ENCODE results near the gene SYT14.

SYT14 gene

GRCh38 chr1:210198840-210199239 is 260.8 kb downstream of the SYT14 start:
- DNase-seq (ENCODE audit: low read depth in 2 of 2, low spot score in 1 of 2), result no peak

GRCh38 chr1:210200124-210200736 is 262.2 kb downstream of the SYT14 start:
- DNase-seq (ENCODE audit: low read depth in 2 of 2, low spot score in 1 of 2), result no peak

- no peak for DNase-seq (ENCODE audit: low read depth in 2 of 2, low spot score in 1 of 2)
These were observed 263.7 kb downstream of the SYT14 start for GRCh38 chr1:210201681-210202080.

DNA sequence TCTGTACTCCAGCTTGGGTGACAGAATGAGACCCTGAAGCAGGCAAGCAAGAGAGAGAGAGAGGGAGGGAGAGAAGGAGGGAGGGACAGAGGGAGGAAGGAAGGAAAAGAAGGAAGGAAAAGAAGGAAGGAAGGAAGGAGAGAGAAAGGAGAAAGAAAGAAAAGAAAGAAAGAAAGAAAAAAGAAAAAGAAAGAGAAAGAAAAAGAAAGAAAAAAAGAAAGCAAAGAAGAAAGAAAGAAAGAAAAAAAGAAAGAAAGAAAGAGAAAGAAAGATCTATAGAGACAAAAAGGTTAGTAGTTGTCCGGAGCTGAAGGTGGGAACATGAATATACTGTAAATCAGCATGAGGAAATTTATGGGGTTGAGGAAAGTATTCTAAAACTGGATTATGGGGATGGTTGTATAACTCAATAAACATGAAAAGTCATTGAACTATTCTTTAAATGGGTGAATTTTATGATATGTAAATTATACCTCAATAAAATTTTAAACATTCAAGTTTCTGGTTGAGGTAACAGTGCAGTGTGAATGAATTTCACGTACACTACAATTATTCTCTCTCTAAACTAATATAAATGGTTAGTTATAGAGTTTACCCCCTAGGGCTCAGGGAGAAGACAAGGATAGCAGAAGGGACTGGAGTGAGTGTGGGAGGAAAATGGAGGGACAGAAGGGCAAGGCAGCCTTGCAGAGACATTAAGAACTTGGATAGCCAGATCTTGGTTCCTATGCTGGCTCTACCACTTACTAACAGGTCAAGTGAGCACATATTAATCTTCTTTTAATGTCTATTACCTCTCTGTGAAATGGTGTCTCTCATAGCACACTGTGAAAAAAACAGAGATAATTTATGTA is 269.8 kb downstream of the SYT14 start:
- DNase-seq (ENCODE audit: low read depth in 2 of 2, low spot score in 1 of 2), result no peak

DNA sequence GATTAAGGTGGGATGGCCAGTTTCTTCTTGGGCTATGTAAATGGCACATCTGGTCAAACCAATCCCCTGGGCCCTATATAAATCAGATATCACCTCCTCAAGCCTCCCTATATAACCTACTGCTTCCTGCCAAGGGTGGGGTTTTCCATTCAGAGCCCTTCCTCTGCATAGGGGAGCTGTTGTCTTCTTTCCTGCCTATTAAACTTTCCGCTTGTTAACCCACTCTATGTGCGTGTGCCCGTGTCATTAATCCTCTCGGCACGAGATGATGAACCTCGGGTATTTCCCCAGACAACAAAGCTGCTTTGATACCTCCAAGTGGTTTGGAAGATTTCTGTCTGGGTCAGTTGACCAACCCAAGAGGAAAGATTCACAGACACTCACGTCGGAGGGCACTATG is 275.3 kb downstream of the SYT14 start:
- DNase-seq (ENCODE audit: low read depth in 2 of 2, low spot score in 1 of 2), result no peak

- DNase-seq (ENCODE audit: low read depth in 2 of 2, low spot score in 1 of 2), result no peak
These were observed 276.8 kb downstream of the SYT14 start for GRCh38 chr1:210214573-210215409.

DNA sequence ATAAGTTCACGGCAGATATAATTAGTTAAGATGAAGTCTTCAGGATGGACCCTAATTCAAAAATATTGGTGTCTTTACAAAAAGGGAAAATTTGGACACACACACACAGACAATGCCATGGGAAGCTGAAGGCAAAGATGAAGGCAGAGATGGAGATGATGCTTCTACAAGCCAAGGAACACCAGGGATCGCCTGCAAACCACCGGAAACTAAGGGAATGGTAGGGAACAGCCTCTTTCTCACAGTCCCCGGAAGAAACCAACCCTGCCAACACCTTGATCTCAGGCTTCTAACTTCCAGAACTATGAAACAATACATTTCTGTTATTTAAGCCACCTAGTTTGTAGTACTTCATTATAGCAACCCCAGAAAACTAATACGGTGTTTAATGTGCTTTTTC is 279.5 kb downstream of the SYT14 start:
- DNase-seq (ENCODE audit: low read depth in 2 of 2, low spot score in 1 of 2), result no peak

DNA sequence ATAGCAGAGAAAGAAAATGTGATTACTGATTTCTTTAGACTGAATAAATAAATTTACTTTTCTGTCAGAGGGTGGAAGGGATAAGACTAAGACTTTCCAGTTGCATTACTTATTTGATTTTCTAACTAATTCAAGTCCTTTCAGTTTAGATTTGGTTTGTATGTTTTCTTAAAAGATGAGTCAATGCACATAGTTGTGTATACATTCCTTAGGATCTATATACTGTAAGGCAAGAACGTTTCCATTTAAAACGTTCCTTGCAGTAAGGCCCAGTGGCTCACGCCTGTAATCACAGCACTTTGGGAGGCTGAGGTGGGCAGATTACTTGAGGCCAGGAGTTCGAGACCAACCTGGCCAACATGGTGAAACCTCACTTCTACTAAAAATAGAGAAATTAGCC is 280.0 kb downstream of the SYT14 start:
- no peak for DNase-seq (ENCODE audit: low read depth in 2 of 2, low spot score in 1 of 2)
